ENCODE measurements around the gene SMARCC1. TPM values are rescaled to one million over a fixed set of nuclear protein-coding genes. Genes with fewer than 3 reads are reported as not detected.

The SMARCC1 gene
- total and polyA plus RNA-seq, 2 of the 4 experiments (the other 2 are of a cell fraction) = 18.6 to 39.6 TPM

DNA sequence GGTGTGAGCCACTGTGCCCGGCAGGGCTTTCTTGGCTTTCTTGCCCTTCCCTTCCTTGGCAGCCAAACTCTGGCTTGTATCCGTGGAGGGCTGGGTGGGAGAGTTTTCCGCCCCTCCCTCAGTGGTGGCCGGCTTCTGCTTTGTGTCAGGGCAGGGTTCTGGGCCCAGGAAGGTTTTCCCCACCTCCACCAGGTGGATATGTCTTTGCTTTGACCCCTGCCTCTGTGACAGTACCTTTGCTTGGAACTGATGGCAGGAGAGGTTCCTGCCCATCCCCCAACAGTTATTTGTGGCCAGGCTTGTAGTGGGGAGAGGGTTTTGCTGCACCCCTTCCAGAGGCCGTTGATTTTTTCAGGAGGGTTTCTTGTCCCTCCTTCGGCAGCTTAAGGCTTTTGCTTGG lies 227.4 kb downstream of the SMARCC1 start:
- no peak overlapping the region for H2AFZ ChIP-seq (replicated peaks; ENCODE audit: low read length, poor library complexity)
- H4K20me1 ChIP-seq (ENCODE audit: insufficient read depth, low read length) = no peaks in the 10 kb centered on the region
- no peak overlapping the region for H2BK15ac ChIP-seq (ENCODE audit: low read depth, low read length)
- no peak overlapping the region for H2BK120ac ChIP-seq (ENCODE audit: low read depth, low read length)
- H3K4me1 ChIP-seq (ENCODE audit: control insufficient read depth, insufficient read depth, low read length) = no peaks in the 10 kb centered on the region
- H3K9me3 ChIP-seq (ENCODE audit: control insufficient read depth, insufficient read depth, low read length) = peaks cover 6% of the 10 kb centered on the region
- ChIA-PET POLR2A (ENCODE audit: unreplicated experiment) (no interaction called here), CTCF (no interaction called here)
- no peaks in the 10 kb centered on the region for H3K9me1 ChIP-seq (ENCODE audit: insufficient read depth, low read length)
- no peak overlapping the region for H2BK20ac ChIP-seq (ENCODE audit: low read depth, low read length)
- ATAC-seq (ENCODE audit: low read depth) (no peak), DNase-seq (no peak)
- H2AK5ac ChIP-seq (ENCODE audit: low read depth, low read length) = no peak overlapping the region
- no peak overlapping the region for H3K4me3 ChIP-seq (ENCODE audit: insufficient read depth, low read depth, low read length)
- H3K4ac ChIP-seq (ENCODE audit: low read depth, low read length) = no peak overlapping the region
- H3K4me2 ChIP-seq (ENCODE audit: low read depth, low read length) = no peak overlapping the region
- dilution Hi-C loops (cut with HindIII; ENCODE audit: low sequenced_read_pairs, unreplicated experiment) = no loop called here
- H4K91ac ChIP-seq (ENCODE audit: insufficient read depth, low read depth, low read length) = no peak overlapping the region
- H3K27me3 ChIP-seq (ENCODE audit: control insufficient read depth, insufficient read depth, low read length) = peaks cover 38% of the 10 kb centered on the region
- intact Hi-C loops (cut with micrococcal nuclease) = no loop called here
- no TSS peak for BruUV-seq (replicated peaks)
- no peak for TF ChIP-seq FOS (IDR thresholded peaks at IDR 0.05; ENCODE audit: low read depth, low read length)
- TF ChIP-seq POLR2A (IDR thresholded peaks at IDR 0.05; ENCODE audit: low read depth, low read length) = no peak
- TF ChIP-seq RFX5 (IDR thresholded peaks at IDR 0.05; ENCODE audit: low read depth, low read length) = no peak
- TF ChIP-seq RAD21 (IDR thresholded peaks at IDR 0.05; ENCODE audit: low read length) = no peak
- TF ChIP-seq MAZ (IDR thresholded peaks at IDR 0.05; ENCODE audit: borderline replicate concordance, low read depth, low read length) = no peak
- TF ChIP-seq, protein P1, sequence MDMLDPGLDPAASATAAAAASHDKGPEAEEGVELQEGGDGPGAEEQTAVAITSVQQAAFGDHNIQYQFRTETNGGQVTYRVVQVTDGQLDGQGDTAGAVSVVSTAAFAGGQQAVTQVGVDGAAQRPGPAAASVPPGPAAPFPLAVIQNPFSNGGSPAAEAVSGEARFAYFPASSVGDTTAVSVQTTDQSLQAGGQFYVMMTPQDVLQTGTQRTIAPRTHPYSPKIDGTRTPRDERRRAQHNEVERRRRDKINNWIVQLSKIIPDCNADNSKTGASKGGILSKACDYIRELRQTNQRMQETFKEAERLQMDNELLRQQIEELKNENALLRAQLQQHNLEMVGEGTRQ (IDR thresholded peaks at IDR 0.05; ENCODE audit: low read depth, low read length) = no peak
- no peak for TF ChIP-seq CEBPB (IDR thresholded peaks at IDR 0.05; ENCODE audit: low read depth, low read length)
- TF ChIP-seq MXI1 (IDR thresholded peaks at IDR 0.05; ENCODE audit: borderline replicate concordance, low read depth, low read length) = no peak
- no peak for TF ChIP-seq ELK1 (IDR thresholded peaks at IDR 0.05; ENCODE audit: borderline replicate concordance, low read depth, low read length)
- TF ChIP-seq MAFK (IDR thresholded peaks at IDR 0.05; ENCODE audit: low read depth, low read length) = no peak
- no peak for TF ChIP-seq NFE2L2 (IDR thresholded peaks at IDR 0.05; ENCODE audit: low read depth, low read length)
- H3K23ac ChIP-seq (ENCODE audit: low read depth, low read length) = no peak overlapping the region
- H3K18ac ChIP-seq (ENCODE audit: low read depth, low read length) = no peak overlapping the region
- H4K8ac ChIP-seq (ENCODE audit: low read depth in 2 of 2, low read length in 2 of 2) = no peak overlapping the region
- no peaks in the 10 kb centered on the region for H3K36me3 ChIP-seq (ENCODE audit: control insufficient read depth, insufficient read depth, low read length)
- WGBS, 2 experiments (ENCODE audit: extremely low coverage in 2 of 2, insufficient read length in 1 of 2) = no CpG with 5 or more reads among the region's 6 CpGs
- no peaks in the 10 kb centered on the region for H3K79me1 ChIP-seq (ENCODE audit: low read depth in 1 of 2, low read length in 2 of 2)
- no peak overlapping the region for H3K14ac ChIP-seq (replicated peaks; ENCODE audit: low read depth, low read length)
- no peak overlapping the region for H3K9ac ChIP-seq (ENCODE audit: low read depth, low read length)
- H2BK5ac ChIP-seq (ENCODE audit: low read depth, low read length, poor library complexity, severe bottlenecking) = no peak overlapping the region
- in situ Hi-C loops (cut with MboI; ENCODE audit: low sequenced_read_pairs) = no loop called here
- H3K56ac ChIP-seq (ENCODE audit: extremely low read depth, insufficient read depth, low read length) = no peak overlapping the region
- no peak overlapping the region for H2AK9ac ChIP-seq (replicated peaks; ENCODE audit: low read depth, low read length, poor library complexity)
- no peak overlapping the region for H4K5ac ChIP-seq (ENCODE audit: low read depth, low read length)
- no peak overlapping the region for H3K27ac ChIP-seq (ENCODE audit: insufficient read depth, low read length)
